Uterus (tissue), 2 donors: Measurements from ENCODE around the gene MAP3K4.

Source experiments
- POLR2A ChIP-seq, 2 donors: fragments of 450-650 bp; IDR thresholded peaks; one replicate each; pipeline ENCODE4 v1.6.1; 2016; ENCODE audit warnings: antibody characterized with exemption in 2 of 2, mild to moderate bottlenecking in 1 of 2, moderate library complexity in 1 of 2
- TF ChIP-seq, protein P1 (sequence below), 4 experiments: fragments of 200-600 bp in 2 of 4; fragments of 450-650 bp in 2 of 4; sonication (generic) in 2 of 4; IDR thresholded peaks; one replicate each; pipeline ENCODE4 v1.5.1; 2016 to 2019; ENCODE audit warnings: antibody characterized with exemption in 4 of 4, mild to moderate bottlenecking in 2 of 4, moderate library complexity in 1 of 4

DNA sequence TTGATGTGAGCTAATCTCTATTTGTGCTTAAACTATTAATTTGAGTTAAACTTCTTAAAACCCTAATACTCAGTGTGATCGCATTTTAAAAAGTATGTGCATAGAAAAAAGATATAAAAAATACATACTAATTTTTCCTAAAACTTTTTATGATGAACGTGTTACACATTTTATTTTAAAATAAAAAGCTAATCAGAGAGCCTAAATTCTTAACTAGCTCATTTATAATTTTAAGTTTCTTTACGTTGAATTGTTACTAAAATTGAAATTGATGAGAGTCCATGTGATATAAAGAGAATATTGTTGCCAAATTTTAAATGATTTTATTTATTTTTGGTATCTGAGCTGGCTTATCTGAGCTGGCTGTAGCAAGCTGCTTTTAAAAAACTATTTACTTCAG lies 6.6 kb downstream of the MAP3K4 start:
- TF ChIP-seq, protein P1, sequence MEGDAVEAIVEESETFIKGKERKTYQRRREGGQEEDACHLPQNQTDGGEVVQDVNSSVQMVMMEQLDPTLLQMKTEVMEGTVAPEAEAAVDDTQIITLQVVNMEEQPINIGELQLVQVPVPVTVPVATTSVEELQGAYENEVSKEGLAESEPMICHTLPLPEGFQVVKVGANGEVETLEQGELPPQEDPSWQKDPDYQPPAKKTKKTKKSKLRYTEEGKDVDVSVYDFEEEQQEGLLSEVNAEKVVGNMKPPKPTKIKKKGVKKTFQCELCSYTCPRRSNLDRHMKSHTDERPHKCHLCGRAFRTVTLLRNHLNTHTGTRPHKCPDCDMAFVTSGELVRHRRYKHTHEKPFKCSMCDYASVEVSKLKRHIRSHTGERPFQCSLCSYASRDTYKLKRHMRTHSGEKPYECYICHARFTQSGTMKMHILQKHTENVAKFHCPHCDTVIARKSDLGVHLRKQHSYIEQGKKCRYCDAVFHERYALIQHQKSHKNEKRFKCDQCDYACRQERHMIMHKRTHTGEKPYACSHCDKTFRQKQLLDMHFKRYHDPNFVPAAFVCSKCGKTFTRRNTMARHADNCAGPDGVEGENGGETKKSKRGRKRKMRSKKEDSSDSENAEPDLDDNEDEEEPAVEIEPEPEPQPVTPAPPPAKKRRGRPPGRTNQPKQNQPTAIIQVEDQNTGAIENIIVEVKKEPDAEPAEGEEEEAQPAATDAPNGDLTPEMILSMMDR (IDR thresholded peaks at IDR 0.05): no peak
- no peak for TF ChIP-seq POLR2A (IDR thresholded peaks at IDR 0.05)
